Kidney (tissue), 14 donors: Measurements from ENCODE around the gene ZNF814. TPM values are rescaled to one million over a fixed set of nuclear protein-coding genes. Genes with fewer than 3 reads are reported as not detected.
"Not testable (repeated sequence)": the region's sequence is repeated elsewhere in the genome, so short reads cannot be mapped to it uniquely, and the experiment has no call there.

Experiments used
- DNase-seq, 5 donors: peaks; one replicate each; pipeline ENCODE4 v3.0.0-alpha.2; 2013 to 2020
- FAIRE-seq: peaks from 2 replicates; lab custom pipeline; 2012; peaks lifted over from hg19 to GRCh38; lab: Jason Lieb, UNC
- H3K27ac ChIP-seq, 2 donors: one replicate each; pipeline ENCODE4 v1.7.0; 2013; ENCODE audit warnings: low read depth in 2 of 2, low read length in 2 of 2, inconsistent platforms in 1 of 2
- H3K27me3 ChIP-seq: one replicate; pipeline ENCODE4 v1.7.1; 2013; ENCODE audit warnings: low read length, inconsistent platforms; ENCODE audit not compliant: control insufficient read depth, insufficient read depth
- H3K36me3 ChIP-seq, 3 donors: one replicate each; pipeline versions ENCODE4 v1.7.0 to v1.7.1; 2013; ENCODE audit warnings: low read length in 3 of 3, control low read depth in 1 of 3, inconsistent platforms in 1 of 3; ENCODE audit not compliant: insufficient read depth in 3 of 3, control insufficient read depth in 2 of 3
- H3K4me1 ChIP-seq, 3 donors: one replicate each; pipeline versions ENCODE4 v1.7.0 to v1.7.1; 2013; ENCODE audit warnings: low read length in 3 of 3, inconsistent platforms in 1 of 3, low read depth in 1 of 3; ENCODE audit not compliant: control insufficient read depth in 2 of 3, insufficient read depth in 2 of 3
- H3K4me3 ChIP-seq, 3 donors: one replicate each; pipeline versions ENCODE4 v1.7.0 to v1.8.1; 2013; ENCODE audit warnings: low read length in 3 of 3, control low read depth in 1 of 3, inconsistent platforms in 1 of 3
- H3K9ac ChIP-seq, 3 donors: one replicate each; pipeline versions ENCODE4 v1.7.0 to v1.7.1; 2013; ENCODE audit warnings: low read length in 3 of 3, control low read depth in 1 of 3, inconsistent platforms in 1 of 3
- H3K9me3 ChIP-seq, 3 donors: one replicate each; pipeline versions ENCODE4 v1.7.0 to v1.7.1; 2013; ENCODE audit warnings: low read length in 3 of 3, control low read depth in 1 of 3, inconsistent platforms in 1 of 3; ENCODE audit not compliant: control insufficient read depth in 2 of 3, insufficient read depth in 1 of 3
- intact Hi-C: fragments of 100-400 bp; cut with DNase I; formaldehyde crosslinking; loops from one replicate; pipeline ENCODE4 v1.11.1; 2022
- polyA plus RNA-seq: library from polyadenylated mRNA; stranded (reverse); fragments of 350-450 nt; fragmentation: Illumina TruSeq; extraction: RNeasy Lipid Tissue Mini Kit (QIAGEN cat#74804); gene quantifications from one replicate; pipeline ENCODE4 v1.2.3, GENCODE V29; 2014; ENCODE audit warnings: low read depth, low replicate concordance; ENCODE audit not compliant: insufficient read depth
- total RNA-seq: library from RNA; stranded (reverse); fragmentation: NEBNext Ultra II Directional; extraction: Animal tissue kit (Norgen Biotek cat#: 25700); gene quantifications from one replicate; pipeline ENCODE4 v1.2.1, GENCODE V29; 2021
- TF ChIP-seq, protein P1 (sequence below): IDR thresholded peaks from 3 replicates; pipeline ENCODE4 v1.5.1; 2012; ENCODE audit warnings: mild to moderate bottlenecking, moderate library complexity, borderline replicate concordance; ENCODE audit not compliant: insufficient read depth; ENCODE audit errors: extremely low read depth
- donor health status: control.
- donor health status: control.
- donor health status: control.
- donor health status: control.
- donor health status: control.
- donor health status: DM: yes; HTN: yes; CAD: no.
- donor health status: Normal renal cell carcinoma (clear cell type).

The ZNF814 gene
- total and polyA plus RNA-seq, 2 donors from 2014 or later: 26.7 to 27.7 TPM

DNA sequence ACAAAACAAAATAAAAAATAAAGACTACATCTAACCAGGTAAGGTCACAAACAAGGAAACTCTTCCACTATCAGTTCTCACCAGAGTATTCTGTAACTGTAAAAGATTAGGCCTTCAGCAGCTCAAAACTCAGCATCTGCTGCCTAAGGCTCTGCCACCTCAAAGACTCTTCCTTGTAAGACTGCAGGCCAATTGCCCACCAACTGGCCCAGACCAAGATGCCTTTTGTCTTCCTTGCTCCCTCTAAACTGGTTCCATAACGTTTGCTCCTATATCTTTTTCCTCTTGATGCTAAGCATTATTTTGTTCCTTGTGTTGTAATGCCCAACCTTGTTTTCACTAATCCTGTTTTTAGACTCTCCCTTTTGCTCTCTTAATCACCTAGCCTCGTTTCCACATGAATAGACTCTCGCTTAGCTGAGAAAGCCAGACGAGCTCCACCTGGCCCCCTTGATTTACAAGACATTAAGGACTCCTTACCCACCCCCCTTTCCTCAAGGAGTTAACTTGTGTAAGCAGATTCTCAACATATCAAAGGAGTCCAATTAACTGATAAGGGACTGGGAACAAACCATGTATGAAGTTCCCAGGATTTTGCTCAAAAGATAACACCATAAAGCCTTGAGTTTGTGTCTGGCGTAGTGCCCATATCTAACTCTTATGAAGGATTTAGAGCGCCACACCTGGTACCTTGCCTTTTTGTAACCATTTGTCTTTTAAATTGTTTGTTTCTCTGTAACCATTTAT lies 1.5 kb downstream of the ZNF814 start:
- no peak for FAIRE-seq
- Histone ChIP-seq H3K9me3 (no peaks in the 10 kb centered on the region), H3K27ac (no peak overlapping the region)

GRCh38 chr19:57886046-57886445 lies 2.8 kb downstream of the ZNF814 start:
- no peak overlapping the region for H3K9ac ChIP-seq
- peaks cover 2 to 5% (median 3%) of the 10 kb centered on the region in 3 donors for H3K4me1 ChIP-seq
- H3K9me3 ChIP-seq: no peaks in the 10 kb centered on the region
- TF ChIP-seq, protein P1, sequence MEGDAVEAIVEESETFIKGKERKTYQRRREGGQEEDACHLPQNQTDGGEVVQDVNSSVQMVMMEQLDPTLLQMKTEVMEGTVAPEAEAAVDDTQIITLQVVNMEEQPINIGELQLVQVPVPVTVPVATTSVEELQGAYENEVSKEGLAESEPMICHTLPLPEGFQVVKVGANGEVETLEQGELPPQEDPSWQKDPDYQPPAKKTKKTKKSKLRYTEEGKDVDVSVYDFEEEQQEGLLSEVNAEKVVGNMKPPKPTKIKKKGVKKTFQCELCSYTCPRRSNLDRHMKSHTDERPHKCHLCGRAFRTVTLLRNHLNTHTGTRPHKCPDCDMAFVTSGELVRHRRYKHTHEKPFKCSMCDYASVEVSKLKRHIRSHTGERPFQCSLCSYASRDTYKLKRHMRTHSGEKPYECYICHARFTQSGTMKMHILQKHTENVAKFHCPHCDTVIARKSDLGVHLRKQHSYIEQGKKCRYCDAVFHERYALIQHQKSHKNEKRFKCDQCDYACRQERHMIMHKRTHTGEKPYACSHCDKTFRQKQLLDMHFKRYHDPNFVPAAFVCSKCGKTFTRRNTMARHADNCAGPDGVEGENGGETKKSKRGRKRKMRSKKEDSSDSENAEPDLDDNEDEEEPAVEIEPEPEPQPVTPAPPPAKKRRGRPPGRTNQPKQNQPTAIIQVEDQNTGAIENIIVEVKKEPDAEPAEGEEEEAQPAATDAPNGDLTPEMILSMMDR: no peak
- FAIRE-seq: no peak
- intact Hi-C loops: no loop called here
- H3K4me3 ChIP-seq: no peak overlapping the region
- DNase-seq: no peak
- H3K27ac ChIP-seq: no peak overlapping the region
- H3K27me3 ChIP-seq: no peaks in the 10 kb centered on the region
- H3K36me3 ChIP-seq: peaks cover 0 to 9% (median 0%) of the 10 kb centered on the region in 3 donors

More for the DNA sequence above, 1.5 kb downstream of the ZNF814 start:
- no peak overlapping the region for H3K9ac ChIP-seq
- intact Hi-C loops: no loop called here
- peaks cover 2 to 5% (median 3%) of the 10 kb centered on the region in 3 donors for H3K4me1 ChIP-seq
- H3K27me3 ChIP-seq: no peaks in the 10 kb centered on the region
- peak in 4 of 5 donors; percentile 45 to 85 (median 70) for DNase-seq
- H3K36me3 ChIP-seq: peaks cover 0 to 9% (median 0%) of the 10 kb centered on the region in 3 donors
- H3K4me3 ChIP-seq: peak overlapping the region; percentile 96 to 98 (median 96)
- TF ChIP-seq, protein P1: no peak

DNA sequence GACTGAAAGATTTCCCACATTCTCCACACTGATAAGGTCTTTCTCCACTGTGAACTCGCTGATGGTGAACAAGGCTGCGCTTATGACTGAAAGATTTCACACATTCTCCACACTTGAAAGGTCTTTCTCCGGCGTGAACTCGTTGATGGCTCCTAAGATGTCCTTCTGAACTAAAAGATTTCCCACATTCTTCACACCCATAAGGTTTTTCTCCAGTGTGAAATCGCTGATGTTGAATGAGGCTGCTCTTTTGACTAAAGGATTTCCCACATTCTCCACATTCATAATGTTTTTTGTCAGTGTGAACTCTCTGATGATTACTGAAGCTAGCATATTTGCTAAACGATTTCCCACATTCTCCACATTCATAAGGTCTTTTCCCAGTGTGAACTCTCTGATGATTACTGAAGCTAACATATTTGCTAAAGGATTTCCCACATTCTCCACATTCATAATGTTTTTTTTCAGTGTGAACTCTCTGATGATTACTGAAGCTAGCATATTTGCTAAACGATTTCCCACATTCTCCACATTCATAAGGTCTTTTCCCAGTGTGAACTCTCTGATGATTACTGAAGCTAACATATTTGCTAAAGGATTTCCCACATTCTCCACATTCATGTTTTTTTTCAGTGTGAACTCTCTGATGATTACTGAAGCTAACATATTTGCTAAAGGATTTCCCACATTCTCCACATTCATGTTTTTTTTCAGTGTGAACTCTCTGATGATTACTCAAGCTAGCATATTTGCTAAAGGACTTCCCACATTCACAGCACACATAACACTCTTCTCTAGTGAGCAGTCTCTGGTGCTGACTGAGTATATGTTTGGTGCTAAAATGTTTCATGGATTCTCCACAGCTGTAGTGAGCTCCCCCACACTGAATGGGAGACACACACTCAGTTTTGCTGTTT lies 14.7 kb downstream of the ZNF814 start:
- DNase-seq, H3K27me3 ChIP-seq, intact Hi-C loops, FAIRE-seq, H3K4me1 ChIP-seq, H3K27ac ChIP-seq, H3K9ac ChIP-seq: not testable (repeated sequence)
- peaks cover 11 to 29% (median 19%) of the 10 kb centered on the region in 3 donors for H3K36me3 ChIP-seq
- H3K4me3 ChIP-seq: peak overlapping the region in 1 of 3 donors; percentile 18
- peaks cover 11 to 46% (median 17%) of the 10 kb centered on the region in 3 donors for H3K9me3 ChIP-seq
